Adipose tissue (tissue), 3 donors: ENCODE measurements around the gene EPHA3. TPM values are rescaled to one million over a fixed set of nuclear protein-coding genes. Genes with fewer than 3 reads are reported as not detected.

Experiments used
- H3K27ac ChIP-seq: one replicate; pipeline ENCODE4 v1.5.1; 2013; ENCODE audit warnings: low read depth, low read length
- WGBS, 3 donors: extraction: QIAGEN DNeasy Blood & Tissue Kit; methylation state at CpG; one replicate each; pipeline ENCODE4 v1.1.7; 2013; 5-methylcytosine and 5-hydroxymethylcytosine counted together
- polyA plus RNA-seq, 3 donors: library from polyadenylated mRNA; stranded (reverse); fragments of 200-250 nt; gene quantifications; one replicate each; pipeline ENCODE4 v1.2.3, GENCODE V29; 2013
- donor health status: healthy with polysubstance abuse.
- donor health status: Bipolar disorder and iron deficiency.
- donor health status: healthy.

The EPHA3 gene
- polyA plus RNA-seq, 3 donors: 0.84 to 2.3 (median 1.1) TPM

DNA sequence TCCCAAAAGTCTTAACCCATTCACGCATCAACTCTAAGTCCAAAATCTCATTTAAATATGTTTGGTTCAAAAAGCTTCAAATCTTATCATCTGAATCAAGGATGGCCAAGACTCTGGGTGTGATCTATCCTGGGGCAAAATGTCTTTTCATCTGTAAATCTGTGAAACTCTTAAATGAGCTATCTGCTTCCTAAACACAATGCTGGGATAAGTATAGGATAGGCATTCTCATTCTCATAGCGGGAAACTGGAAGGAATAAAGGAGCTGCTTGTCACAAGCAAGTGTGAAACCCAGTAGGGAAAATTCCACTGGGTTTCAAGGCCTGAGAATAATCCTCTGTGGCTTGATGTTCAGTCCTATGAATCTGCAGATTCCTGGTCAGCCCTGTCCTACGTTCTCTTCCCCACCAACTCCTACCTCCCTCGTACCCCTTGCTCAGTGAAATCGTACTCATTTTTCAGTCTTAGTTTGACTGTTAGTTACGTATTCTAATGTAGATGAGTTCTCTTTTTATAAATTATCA, 156.7 kb downstream of the EPHA3 start:
- WGBS, 3 donors: 86 to 92% (median 91%) methylated on average over 6 of the region's 6 CpGs

GRCh38 chr3:89266074-89266473, 158.7 kb downstream of the EPHA3 start:
- no peak overlapping the region for H3K27ac ChIP-seq
- 90 to 97% (median 93%) methylated on average over 1 of the region's 1 CpG for WGBS, 3 donors

More for the DNA sequence above, 156.7 kb downstream of the EPHA3 start:
- no peak overlapping the region for H3K27ac ChIP-seq

DNA sequence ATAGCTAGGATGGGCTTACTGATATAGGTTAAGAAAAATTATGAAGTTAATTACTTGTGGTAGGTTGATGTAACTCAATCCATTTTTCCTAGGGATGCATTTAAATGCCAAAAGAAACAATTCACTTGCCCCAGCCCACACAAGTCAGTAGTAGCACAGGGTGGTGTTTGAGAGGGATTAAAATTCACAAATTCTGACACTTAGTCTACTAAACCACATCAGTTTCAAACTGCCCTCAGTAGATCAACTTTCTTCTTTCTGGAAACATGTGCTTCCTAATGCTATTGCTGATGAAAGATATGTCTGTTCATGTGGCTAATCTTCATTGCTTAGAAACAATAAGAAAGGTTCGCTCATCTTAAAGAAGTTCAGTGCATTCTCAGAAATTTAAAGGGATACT, 160.6 kb downstream of the EPHA3 start:
- WGBS, 3 donors: 86 to 92% (median 89%) methylated on average over 1 of the region's 1 CpG
- no peak overlapping the region for H3K27ac ChIP-seq

- H3K27ac ChIP-seq: no peak overlapping the region
- 66 to 71% (median 68%) methylated on average over 1 of the region's 1 CpG for WGBS, 3 donors
Observed at GRCh38 chr3:89270201-89270600, 162.8 kb downstream of the EPHA3 start.

GRCh38 chr3:89275001-89275400, 167.6 kb downstream of the EPHA3 start:
- no peak overlapping the region for H3K27ac ChIP-seq
- 88 to 95% (median 88%) methylated on average over 5 of the region's 5 CpGs for WGBS, 3 donors

DNA sequence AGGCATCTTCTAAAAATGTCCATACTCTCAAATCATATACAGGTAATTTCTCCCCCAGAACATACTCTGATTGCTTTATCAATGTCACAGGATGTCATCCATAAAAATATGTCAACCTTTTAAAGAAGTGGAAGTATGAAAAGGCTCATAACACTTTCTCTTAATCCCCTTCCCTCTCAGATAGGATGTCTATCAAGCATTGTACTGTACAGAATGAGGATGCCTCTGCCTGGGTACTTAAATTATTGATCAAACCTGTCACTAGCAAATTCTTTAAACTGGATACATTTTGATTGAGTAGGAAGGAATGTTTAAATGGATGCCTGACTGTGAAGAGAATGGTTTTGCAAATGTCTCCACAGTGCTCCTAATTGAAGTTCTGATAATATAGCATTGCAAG, 168.7 kb downstream of the EPHA3 start:
- H3K27ac ChIP-seq: no peak overlapping the region

DNA sequence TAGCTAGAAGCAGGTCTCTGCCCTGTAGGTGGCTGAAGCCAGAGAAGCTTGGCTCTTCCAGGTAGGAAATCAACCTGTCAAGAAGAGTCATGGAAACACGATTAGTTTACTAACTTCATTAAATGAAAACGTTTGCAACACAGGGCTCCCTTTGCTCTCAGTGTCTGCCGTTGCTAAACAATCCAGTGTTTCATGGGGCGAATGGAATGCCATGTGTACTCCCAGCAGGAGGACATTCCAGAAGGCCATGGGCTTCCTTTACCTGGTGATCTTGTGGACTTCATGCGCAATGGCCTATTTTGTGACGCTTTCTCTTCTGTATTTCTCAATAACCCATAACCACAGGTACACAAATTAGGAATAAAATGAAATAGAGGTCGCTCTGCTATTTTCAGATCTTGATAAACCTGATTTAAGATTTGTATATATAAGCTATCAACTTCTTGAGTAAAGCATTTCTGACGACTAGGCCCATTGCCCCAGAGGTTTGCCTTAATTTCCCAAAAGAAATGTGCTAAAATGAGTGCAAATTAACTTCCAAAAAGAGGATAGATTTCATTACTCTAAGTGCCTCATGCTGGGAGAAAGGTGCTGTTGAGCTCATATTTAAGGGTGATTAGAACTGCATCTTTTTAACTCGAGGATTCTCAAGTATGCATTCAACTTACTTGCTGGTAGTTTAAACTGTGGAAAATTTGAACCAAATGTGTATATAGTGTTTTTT, 171.0 kb downstream of the EPHA3 start:
- no peak overlapping the region for H3K27ac ChIP-seq
- 51 to 76% (median 72%) methylated on average over 9 of the region's 9 CpGs for WGBS, 3 donors

DNA sequence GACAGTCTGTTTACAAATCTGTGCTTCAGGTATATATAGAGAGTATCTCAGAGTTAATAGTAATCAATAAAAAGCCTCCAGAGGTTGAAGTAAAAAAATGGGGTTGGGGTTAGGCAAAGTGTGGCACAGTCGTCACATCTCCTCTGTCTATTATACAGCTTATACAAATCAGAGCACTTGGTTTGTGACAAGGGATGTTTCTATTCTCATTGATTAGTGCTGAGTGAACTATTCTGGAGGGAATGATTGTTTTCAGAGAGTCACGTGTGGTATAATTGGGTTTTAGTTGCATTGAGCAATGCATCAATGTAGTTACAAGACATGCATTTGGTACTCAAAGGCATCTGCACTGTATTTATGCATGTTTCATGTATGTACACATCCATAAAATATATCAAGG, 172.9 kb downstream of the EPHA3 start:
- 86 to 97% (median 86%) methylated on average over 2 of the region's 2 CpGs for WGBS, 3 donors

GRCh38 chr3:89280822-89281365, 173.5 kb downstream of the EPHA3 start:
- H3K27ac ChIP-seq: no peak overlapping the region
- 93 to 97% (median 96%) methylated on average over 11 of the region's 11 CpGs for WGBS, 3 donors

More for the DNA sequence above, 172.9 kb downstream of the EPHA3 start:
- H3K27ac ChIP-seq: no peak overlapping the region

GRCh38 chr3:89287902-89288508, 180.6 kb downstream of the EPHA3 start:
- H3K27ac ChIP-seq: no peak overlapping the region
- WGBS, 3 donors: 84 to 91% (median 89%) methylated on average over 1 of the region's 1 CpG

DNA sequence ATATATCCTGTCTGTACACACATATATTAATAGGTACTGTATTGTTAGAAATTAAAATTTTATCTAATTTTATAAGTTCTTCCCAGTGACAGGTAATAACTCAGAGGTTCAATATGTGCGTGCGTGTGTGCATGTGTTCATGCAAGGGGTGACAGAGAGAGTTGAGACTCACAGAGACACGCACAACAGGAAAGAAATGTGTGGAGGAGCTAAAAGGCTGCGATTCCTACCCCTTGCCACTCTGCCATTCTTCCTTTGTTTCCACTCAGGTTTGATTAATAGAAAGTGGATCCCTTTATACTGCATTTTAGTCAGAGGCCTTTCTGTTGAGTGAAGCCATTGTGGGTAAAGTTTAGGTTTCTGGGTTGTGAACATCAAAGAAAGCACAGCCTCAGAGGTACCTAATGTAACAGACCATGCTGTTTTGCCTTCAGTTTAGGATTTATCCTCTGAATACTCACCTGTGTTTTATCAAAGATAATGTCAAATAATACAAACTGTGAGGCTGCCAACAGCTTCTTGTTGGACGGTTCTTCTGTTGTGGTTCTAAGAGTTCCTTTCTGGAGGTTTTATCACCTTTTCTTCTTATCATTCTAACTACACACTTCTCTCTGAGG, 182.3 kb downstream of the EPHA3 start:
- 78 to 79% (median 79%) methylated on average over 5 of the region's 5 CpGs for WGBS, 3 donors
- H3K27ac ChIP-seq: no peak overlapping the region

GRCh38 chr3:89297199-89297598, 189.8 kb downstream of the EPHA3 start:
- WGBS, 3 donors: 77 to 90% (median 79%) methylated on average over 1 of the region's 1 CpG

GRCh38 chr3:89300526-89300925, 193.1 kb downstream of the EPHA3 start:
- no peak overlapping the region for H3K27ac ChIP-seq
- 38 to 69% (median 44%) methylated on average over 2 of the region's 2 CpGs for WGBS, 3 donors

More at GRCh38 chr3:89297199-89297598, 189.8 kb downstream of the EPHA3 start:
- H3K27ac ChIP-seq: no peak overlapping the region

DNA sequence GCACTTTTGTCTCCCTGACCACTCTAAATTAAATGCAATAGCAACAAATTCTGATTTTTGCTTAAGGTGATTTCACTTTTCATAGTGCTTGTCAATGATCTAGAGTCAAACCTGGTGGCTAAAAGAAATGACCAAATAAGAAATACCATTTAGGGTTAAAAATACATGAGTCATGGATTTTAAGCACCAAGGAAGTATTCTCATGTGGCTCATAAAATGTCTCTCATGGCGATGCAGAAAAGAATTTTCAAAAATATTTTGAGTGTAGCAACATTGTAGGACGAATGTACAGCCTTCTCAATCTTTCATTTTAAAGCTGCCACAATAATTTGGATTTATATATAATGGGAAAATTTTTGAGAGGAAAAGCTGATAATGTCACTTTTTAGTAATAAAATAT, 193.6 kb downstream of the EPHA3 start:
- 30 to 54% (median 39%) methylated on average over 2 of the region's 2 CpGs for WGBS, 3 donors

GRCh38 chr3:89303701-89304100, 196.3 kb downstream of the EPHA3 start:
- H3K27ac ChIP-seq: no peak overlapping the region

More for the DNA sequence above, 193.6 kb downstream of the EPHA3 start:
- no peak overlapping the region for H3K27ac ChIP-seq

- WGBS, 3 donors: 74 to 85% (median 78%) methylated on average over 2 of the region's 2 CpGs
- no peak overlapping the region for H3K27ac ChIP-seq
Observed at GRCh38 chr3:89306540-89306939, 199.1 kb downstream of the EPHA3 start.

- 57 to 70% (median 59%) methylated on average over 2 of the region's 2 CpGs for WGBS, 3 donors
- no peak overlapping the region for H3K27ac ChIP-seq
Observed at GRCh38 chr3:89311581-89311980, 204.2 kb downstream of the EPHA3 start.

GRCh38 chr3:89312141-89312540, 204.7 kb downstream of the EPHA3 start:
- 83 to 86% (median 85%) methylated on average over 4 of the region's 4 CpGs for WGBS, 3 donors

DNA sequence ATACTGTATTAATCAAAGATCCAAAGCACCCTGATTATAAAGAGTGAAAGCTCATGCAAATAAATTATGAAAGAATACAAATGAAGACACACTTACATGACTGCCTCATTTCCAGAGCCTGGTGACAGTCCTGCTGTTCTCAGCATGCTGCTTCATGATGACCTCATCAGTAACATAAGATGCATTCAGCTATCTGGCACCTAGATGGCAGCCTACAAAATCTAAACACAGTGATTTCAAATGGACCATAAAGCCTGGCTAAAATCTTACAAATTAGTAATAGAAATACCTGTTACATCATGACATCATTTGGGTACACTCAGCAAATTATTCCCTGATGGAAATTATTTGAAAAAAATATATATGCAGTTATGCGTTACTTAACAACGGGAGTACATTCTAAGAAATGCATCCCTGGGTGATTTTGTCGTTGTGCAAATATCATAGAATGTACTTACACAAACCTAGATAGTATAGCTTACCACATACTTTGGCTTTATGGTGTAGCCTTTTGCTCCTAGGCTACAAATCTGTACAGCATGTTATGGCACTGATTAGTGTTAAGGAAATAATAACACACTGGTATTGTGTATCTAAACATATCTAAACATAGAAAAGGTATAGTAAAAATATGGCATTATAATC, 207.2 kb downstream of the EPHA3 start:
- WGBS, 3 donors: 69 to 71% (median 70%) methylated on average over 3 of the region's 3 CpGs
- no peak overlapping the region for H3K27ac ChIP-seq

More at GRCh38 chr3:89312141-89312540, 204.7 kb downstream of the EPHA3 start:
- H3K27ac ChIP-seq: no peak overlapping the region
